Body of pancreas (tissue), 4 donors: Measurements from ENCODE around the gene ZSCAN10.

ENCODE experiments used
- CTCF ChIP-seq, 7 experiments: fragments of 450-650 bp in 4 of 7; fragments of 200-600 bp in 3 of 7; sonication (generic) in 3 of 7; IDR thresholded peaks; one replicate each; pipeline ENCODE4 v1.5.1; 2016 to 2019; ENCODE audit warnings: antibody characterized with exemption in 7 of 7
- POLR2A ChIP-seq, 3 donors: fragments of 450-650 bp; IDR thresholded peaks; one replicate each; pipeline ENCODE4 v1.6.1; 2016; ENCODE audit warnings: antibody characterized with exemption in 3 of 3, mild to moderate bottlenecking in 2 of 3

DNA sequence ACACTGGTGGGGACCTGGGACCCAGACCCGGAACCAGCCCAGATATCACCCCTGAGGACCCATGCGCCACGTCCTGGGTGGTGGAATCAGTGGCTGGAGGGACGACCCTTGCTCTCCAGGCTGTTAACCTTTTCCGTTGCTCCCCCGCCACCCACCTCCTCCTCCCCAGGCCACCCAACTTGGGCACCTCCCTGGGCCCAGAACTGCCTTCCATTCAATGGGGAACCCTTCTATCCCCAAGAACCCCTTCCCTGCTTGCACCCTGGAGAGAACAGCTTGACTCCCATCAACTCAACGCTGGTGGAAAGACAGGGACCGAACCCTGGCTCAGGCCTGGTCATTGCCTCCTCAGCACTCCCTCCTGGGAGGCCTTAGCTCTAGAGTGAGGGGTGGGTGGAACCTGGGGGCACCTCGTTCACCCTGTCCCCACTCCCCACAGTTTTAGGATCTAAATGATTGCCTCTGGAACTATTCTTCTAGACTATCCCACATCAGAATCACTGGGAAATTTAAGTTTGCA lies 39.3 kb downstream of the ZSCAN10 start:
- no peak for TF ChIP-seq POLR2A (IDR thresholded peaks at IDR 0.05)
- no peak for TF ChIP-seq CTCF (IDR thresholded peaks at IDR 0.05)
